PFSK-1 (cell line): Measurements from ENCODE around the gene KCP.

Experiments
- FOXP2 ChIP-seq: optimal IDR thresholded peaks from 2 replicates; pipeline ENCODE3; 2011; ENCODE audit warnings: borderline replicate concordance, control low read depth, inconsistent platforms; ENCODE audit not compliant: insufficient read depth; ENCODE audit errors: extremely low read length, extremely low read depth
- POLR2AphosphoS5 ChIP-seq: IDR thresholded peaks from 2 replicates; pipeline ENCODE4 v1.6.1; 2012; ENCODE audit warnings: low read depth, mild to moderate bottlenecking, control low read depth, low read length, moderate library complexity
- SIN3A ChIP-seq: IDR thresholded peaks from 2 replicates; pipeline ENCODE4 v1.6.1; 2012; ENCODE audit warnings: mild to moderate bottlenecking, low read length, moderate library complexity, borderline replicate concordance; ENCODE audit not compliant: insufficient read depth
- TAF1 ChIP-seq: IDR thresholded peaks from 2 replicates; pipeline ENCODE4 v1.6.1; 2012; ENCODE audit warnings: low read length, control low read depth, borderline replicate concordance; ENCODE audit not compliant: insufficient read depth
- TF ChIP-seq, protein P1 (sequence below), 2 experiments: IDR thresholded peaks; 2 replicates each; pipeline versions ENCODE4 v1.6.1 to v1.8.0; 2011 to 2012; ENCODE audit warnings: low read depth in 2 of 2, low read length in 2 of 2, control low read depth in 1 of 2, inconsistent platforms in 1 of 2, mild to moderate bottlenecking in 1 of 2, moderate library complexity in 1 of 2; ENCODE audit not compliant: insufficient read depth in 1 of 2

The KCP gene

GRCh38 chr7:128928882-128929788 lies 18.6 kb upstream of the KCP start:
- TF ChIP-seq, protein P1, sequence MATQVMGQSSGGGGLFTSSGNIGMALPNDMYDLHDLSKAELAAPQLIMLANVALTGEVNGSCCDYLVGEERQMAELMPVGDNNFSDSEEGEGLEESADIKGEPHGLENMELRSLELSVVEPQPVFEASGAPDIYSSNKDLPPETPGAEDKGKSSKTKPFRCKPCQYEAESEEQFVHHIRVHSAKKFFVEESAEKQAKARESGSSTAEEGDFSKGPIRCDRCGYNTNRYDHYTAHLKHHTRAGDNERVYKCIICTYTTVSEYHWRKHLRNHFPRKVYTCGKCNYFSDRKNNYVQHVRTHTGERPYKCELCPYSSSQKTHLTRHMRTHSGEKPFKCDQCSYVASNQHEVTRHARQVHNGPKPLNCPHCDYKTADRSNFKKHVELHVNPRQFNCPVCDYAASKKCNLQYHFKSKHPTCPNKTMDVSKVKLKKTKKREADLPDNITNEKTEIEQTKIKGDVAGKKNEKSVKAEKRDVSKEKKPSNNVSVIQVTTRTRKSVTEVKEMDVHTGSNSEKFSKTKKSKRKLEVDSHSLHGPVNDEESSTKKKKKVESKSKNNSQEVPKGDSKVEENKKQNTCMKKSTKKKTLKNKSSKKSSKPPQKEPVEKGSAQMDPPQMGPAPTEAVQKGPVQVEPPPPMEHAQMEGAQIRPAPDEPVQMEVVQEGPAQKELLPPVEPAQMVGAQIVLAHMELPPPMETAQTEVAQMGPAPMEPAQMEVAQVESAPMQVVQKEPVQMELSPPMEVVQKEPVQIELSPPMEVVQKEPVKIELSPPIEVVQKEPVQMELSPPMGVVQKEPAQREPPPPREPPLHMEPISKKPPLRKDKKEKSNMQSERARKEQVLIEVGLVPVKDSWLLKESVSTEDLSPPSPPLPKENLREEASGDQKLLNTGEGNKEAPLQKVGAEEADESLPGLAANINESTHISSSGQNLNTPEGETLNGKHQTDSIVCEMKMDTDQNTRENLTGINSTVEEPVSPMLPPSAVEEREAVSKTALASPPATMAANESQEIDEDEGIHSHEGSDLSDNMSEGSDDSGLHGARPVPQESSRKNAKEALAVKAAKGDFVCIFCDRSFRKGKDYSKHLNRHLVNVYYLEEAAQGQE (IDR thresholded peaks at IDR 0.05; ENCODE audit: insufficient read depth in 1 of 2, low read depth in 2 of 2, low read length in 2 of 2): no peak
- TF ChIP-seq POLR2AphosphoS5 (no peak), SIN3A (no peak)

DNA sequence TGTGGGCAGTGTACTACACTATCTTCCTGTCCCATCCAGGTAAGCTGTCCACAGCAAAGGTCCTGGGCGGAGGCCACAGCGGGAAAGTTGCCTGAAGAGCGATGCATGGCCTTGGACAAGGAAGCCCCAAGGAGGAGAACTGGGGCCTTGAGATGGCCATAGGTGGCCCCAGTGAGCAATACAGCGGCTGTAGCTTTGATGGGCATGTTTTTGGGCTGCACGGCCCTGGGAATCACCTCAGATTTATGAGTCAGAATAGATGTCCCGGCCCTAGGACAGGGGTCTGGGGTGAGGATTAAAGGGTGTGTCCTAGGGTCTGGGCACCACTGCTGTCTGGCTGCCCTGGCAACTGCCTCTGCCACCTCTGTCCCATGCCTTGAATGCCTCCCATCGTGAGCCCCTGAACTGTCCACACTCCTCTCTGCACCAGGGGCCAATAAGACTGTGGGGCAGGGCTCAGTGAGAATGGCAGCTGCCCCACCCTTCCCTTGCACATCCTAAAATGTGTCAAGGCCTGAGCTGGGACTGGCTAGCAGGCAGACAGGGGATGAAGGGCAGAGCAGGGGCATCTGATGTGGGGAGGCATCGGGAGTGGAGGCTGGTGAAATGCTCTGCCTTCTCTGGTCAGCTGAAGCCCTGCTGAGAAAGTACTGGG lies 17.8 kb upstream of the KCP start:
- TF ChIP-seq, protein P1 (IDR thresholded peaks at IDR 0.05; ENCODE audit: insufficient read depth in 1 of 2, low read depth in 2 of 2, low read length in 2 of 2): no peak
- TF ChIP-seq TAF1 (no peak), POLR2AphosphoS5 (no peak), SIN3A (no peak), FOXP2 (no peak)

DNA sequence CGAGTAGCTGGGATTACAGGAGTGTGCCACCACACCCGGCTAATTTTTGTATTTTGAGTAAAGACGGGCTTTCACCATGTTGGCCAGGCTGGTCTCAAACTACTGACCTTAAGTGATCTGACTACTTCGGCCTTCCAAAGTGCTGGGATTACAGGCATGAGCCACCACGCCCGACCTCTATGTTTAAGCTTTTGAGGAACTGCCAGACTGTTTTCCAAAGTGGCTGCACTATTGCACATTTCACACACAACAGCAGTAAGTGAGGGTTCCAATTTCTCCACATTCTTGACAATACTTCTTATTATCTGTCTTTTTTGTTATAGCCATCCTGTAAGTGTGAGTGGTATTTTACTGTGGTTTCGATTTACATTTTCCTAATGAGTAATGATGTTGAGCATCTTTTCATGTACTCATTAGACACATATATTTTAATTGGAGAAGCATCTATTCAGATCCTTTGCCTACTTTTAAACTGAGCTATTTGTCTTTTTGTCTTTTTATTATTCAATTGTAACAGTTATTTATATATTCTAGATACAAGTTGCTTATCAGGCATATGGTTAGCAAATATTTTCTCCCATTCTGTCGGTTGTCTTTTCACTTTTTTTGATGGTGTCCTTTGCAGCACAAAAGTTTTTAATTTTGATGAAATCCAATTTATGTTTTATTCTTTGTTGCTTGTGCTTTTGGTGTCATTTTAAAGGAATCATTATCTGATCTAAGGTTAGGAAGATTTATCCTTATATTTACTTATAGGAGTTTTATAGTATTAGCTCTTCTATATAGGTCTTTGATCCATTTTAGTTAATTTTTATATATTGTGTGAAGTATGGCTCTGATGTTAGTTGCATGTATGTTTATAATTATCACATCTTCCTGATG lies 14.4 kb upstream of the KCP start:
- no peak for TF ChIP-seq TAF1
- no peak for TF ChIP-seq SIN3A
- TF ChIP-seq FOXP2: no peak
- TF ChIP-seq POLR2AphosphoS5: no peak
- TF ChIP-seq, protein P1 (IDR thresholded peaks at IDR 0.05; ENCODE audit: insufficient read depth in 1 of 2, low read depth in 2 of 2, low read length in 2 of 2): no peak

DNA sequence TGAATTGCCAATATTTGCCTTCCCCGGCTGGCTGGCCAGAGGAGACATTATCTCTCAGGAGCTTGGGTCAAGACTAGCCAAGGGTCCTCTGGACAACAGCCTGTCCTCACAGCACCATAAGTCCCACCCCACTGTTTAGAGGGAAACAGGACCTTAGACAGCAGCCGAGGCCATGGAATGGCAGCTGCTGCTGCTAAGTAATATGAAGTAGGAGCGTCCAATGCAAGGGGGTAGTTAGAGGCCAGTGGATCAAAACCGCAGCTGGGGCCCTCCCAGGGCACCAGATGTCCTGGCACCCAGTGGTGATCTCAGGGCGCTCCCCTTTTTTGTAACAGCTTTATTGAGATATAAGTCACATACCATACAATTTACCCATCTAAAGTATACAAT lies 12.9 kb upstream of the KCP start:
- TF ChIP-seq, protein P1 (IDR thresholded peaks at IDR 0.05; ENCODE audit: insufficient read depth in 1 of 2, low read depth in 2 of 2, low read length in 2 of 2): peak in 1 of 2 experiments; percentile 77; a peak in 1 of 4 replicates
- TF ChIP-seq FOXP2: no peak
